ENCODE results near the gene CD160.
"Not testable (repeated sequence)": the region's sequence is repeated elsewhere in the genome, so short reads cannot be mapped to it uniquely, and the experiment has no call there.

DNA sequence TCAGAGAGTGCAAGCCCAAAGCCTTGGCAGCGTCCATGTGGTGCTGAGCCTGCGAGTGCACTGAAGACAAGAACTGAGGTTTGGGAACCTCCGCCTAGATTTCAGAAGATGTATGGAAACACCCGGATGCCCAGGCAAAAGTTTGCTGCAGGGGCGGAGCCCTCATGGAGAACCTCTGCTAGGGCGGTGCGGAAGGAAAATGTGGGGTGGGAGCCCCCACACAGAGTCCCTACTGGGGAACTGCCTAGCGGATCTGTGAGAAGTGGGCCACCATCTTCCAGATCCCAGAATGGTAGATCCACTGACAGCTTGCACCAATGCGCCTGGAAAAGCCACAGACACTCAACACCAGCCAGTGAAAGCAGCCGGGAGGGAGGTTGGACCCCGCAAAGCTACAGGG lies 42.2 kb downstream of the CD160 start:
- TF ChIP-seq, protein P1, sequence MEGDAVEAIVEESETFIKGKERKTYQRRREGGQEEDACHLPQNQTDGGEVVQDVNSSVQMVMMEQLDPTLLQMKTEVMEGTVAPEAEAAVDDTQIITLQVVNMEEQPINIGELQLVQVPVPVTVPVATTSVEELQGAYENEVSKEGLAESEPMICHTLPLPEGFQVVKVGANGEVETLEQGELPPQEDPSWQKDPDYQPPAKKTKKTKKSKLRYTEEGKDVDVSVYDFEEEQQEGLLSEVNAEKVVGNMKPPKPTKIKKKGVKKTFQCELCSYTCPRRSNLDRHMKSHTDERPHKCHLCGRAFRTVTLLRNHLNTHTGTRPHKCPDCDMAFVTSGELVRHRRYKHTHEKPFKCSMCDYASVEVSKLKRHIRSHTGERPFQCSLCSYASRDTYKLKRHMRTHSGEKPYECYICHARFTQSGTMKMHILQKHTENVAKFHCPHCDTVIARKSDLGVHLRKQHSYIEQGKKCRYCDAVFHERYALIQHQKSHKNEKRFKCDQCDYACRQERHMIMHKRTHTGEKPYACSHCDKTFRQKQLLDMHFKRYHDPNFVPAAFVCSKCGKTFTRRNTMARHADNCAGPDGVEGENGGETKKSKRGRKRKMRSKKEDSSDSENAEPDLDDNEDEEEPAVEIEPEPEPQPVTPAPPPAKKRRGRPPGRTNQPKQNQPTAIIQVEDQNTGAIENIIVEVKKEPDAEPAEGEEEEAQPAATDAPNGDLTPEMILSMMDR (IDR thresholded peaks at IDR 0.05; ENCODE audit: low read depth, low read length), result not testable (repeated sequence)
- not testable (repeated sequence) for TF ChIP-seq POLR2A (IDR thresholded peaks at IDR 0.05; ENCODE audit: extremely low read depth, insufficient read length); MAX (IDR thresholded peaks at IDR 0.05; ENCODE audit: low read depth, low read length)
